GM12864 (cell line): Measurements from ENCODE around the gene GCKR.

Experiments used
- DNase-seq: peaks from one replicate; pipeline ENCODE4 v3.0.0-alpha.2; 2011; ENCODE audit warnings: low read depth
- H3K4me3 ChIP-seq: 2 replicates; pipeline ENCODE4 v1.5.1; 2011; ENCODE audit warnings: mild to moderate bottlenecking, low read depth, low read length, control low read depth
- TF ChIP-seq, protein P1 (sequence below): IDR thresholded peaks from 2 replicates; pipeline ENCODE4 v1.5.1; 2011; ENCODE audit warnings: low read depth, mild to moderate bottlenecking, moderate library complexity, low read length, control low read depth, inconsistent platforms; ENCODE audit errors: missing control alignments

GCKR gene

DNA sequence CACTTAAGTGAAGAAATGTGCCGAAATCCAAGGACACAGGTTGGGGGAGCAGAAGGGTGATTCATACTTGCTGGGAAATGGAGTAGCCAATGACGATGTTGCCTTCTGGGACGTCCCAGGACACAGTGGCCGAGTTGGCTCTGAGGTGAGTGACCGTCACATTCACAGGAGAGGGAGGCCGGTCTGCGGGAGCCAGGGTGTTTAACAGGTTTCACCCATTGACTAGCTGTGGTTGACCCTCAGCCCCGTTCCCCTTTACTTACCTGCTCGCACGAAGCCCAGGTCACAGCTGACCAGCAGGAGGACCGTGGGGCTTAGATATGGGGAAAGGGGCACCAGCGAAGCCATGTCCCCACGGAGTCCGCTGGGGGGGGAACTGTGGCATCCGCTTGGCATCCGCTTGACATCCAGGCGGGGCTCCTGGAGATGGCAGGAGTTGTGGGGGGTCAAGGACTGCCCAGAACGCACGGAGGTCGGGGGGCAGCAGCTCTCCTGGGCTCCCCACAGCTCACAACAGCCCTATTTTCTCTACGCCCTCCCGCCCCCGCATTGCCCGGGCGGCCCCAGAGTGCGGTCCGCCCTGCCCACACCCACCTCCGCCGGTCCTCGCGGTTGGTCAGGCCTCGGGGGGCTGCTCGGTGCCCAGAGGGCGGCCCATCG, 2.2 kb upstream of the GCKR start:
- no peak overlapping the region; the same call in 1 of the 2 replicates for H3K4me3 ChIP-seq
- TF ChIP-seq, protein P1, sequence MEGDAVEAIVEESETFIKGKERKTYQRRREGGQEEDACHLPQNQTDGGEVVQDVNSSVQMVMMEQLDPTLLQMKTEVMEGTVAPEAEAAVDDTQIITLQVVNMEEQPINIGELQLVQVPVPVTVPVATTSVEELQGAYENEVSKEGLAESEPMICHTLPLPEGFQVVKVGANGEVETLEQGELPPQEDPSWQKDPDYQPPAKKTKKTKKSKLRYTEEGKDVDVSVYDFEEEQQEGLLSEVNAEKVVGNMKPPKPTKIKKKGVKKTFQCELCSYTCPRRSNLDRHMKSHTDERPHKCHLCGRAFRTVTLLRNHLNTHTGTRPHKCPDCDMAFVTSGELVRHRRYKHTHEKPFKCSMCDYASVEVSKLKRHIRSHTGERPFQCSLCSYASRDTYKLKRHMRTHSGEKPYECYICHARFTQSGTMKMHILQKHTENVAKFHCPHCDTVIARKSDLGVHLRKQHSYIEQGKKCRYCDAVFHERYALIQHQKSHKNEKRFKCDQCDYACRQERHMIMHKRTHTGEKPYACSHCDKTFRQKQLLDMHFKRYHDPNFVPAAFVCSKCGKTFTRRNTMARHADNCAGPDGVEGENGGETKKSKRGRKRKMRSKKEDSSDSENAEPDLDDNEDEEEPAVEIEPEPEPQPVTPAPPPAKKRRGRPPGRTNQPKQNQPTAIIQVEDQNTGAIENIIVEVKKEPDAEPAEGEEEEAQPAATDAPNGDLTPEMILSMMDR = no peak
- no peak for DNase-seq

DNA sequence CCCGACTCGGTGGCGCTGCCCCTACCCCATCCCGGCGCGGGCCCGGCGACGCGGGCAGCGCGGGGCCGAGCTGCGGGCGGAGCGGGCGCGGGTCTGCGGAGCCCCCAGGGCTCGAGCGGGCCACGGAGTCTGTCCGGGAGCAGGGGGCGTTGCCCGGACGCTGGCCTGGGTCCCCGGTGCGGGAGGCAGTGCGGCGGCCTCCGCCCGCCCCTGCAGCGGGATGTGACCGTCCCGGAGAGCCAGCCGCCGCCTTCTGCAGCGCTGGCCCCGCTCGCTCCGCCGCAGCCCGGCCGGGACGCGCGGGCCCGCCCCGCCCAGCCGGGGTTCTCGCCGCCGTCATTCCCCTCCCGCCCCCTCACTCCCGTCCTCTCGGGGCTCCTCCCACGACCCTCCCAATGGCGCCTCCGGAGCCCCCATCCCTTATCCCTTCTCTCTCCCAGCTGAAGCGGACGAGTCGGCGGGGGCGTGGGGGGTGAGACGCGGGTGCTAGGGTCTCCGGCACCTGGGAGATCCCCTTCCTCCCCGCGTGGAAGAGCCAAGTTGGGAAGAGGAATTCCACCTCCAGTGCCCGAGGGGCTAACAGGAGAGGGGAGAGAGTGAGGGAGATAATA, 1.6 kb upstream of the GCKR start, which contains the start of gene FNDC4:
FNDC4 (minus strand) TSS at position 257 of the 611 bp plus-strand sequence. CDS start 521 bp downstream, outside the sequence.
- H3K4me3 ChIP-seq = no peak within 1 kb of the TSS; the same call in 1 of the 2 replicates
- TF ChIP-seq, protein P1 = no peak
- DNase-seq = no peak

DNA sequence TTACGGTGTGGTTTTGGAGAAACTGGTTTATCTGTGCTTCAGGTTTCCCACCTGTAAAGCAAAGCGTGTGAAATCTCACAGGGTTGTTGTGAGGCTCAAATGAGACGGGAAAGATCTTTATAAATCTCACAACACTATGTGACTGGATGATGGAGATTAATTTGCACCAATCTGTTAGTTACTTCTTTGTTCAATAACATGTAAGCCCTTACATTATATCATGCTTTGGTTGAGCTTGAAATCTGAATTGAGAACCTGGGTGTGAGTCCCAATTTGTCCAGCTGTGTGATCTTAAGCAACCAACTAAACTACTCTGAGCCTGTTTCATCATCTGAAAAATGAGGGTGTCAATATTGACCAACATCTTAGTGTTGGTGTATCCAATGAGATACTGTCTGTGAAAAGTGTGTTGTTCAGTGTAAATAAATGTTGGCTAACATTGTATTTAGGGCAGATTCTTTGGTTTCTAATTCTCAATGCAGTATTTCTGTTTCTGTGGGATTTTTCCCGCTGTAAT, 741 bp upstream of the GCKR start:
- no peak for DNase-seq
- TF ChIP-seq, protein P1 = no peak
- no peak overlapping the region for H3K4me3 ChIP-seq

DNA sequence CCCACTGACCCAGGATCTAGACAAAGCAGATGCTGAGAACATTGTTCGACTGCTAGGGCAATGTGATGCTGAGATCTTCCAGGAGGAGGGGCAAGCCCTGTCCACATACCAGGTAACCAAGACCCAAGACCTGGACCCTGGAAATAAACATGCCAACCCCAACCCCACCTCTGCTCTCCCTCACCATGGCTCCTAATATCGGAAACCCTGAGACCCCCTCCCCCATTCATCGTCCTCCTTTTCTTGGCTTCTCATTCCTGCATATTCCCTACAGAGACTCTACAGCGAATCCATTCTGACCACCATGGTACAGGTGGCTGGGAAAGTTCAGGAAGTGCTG, 619 bp downstream of the GCKR start:
- DNase-seq = no peak
- no peak overlapping the region for H3K4me3 ChIP-seq
- TF ChIP-seq, protein P1 = no peak

DNA sequence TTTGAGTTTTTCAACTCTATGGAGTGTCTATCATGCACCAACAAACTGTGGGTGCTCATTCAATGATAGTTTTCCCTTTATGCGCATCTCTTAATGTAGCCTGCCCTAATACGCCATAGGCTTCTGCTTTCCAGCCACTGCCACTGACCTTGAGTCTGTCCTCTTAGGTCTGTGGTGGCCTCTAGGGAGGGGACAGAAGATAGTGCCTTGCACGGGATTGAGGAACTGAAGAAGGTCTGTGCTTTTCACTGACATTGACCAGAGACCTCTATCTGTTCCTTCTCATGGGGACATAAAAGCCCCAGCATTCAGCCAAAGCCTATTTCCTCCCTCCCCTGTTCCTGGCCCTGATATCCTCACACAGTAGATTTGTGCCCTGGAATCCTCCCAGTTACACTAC, 2.3 kb downstream of the GCKR start:
- DNase-seq = no peak
- TF ChIP-seq, protein P1 = no peak
- H3K4me3 ChIP-seq = no peak overlapping the region

DNA sequence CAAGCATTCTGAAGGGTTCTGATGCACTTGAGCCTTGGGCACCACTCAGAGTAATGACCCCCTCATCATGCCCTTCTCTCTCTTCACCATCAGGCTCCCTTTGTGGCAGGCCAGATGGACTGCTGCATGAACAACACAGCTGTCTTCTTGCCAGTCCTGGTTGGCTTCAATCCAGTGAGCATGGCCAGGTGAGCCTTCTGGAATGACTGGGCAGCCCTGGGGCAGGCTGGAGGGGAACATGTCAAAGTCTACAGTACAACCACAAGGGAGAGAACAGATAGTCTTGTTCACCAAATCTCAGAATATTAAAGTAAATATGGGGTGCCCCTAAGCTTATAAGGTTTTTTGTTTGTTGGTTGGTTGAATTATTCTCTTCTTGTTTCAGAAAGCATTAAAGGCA, 4.4 kb downstream of the GCKR start:
- TF ChIP-seq, protein P1 = no peak
- H3K4me3 ChIP-seq = no peak overlapping the region
- no peak for DNase-seq

DNA sequence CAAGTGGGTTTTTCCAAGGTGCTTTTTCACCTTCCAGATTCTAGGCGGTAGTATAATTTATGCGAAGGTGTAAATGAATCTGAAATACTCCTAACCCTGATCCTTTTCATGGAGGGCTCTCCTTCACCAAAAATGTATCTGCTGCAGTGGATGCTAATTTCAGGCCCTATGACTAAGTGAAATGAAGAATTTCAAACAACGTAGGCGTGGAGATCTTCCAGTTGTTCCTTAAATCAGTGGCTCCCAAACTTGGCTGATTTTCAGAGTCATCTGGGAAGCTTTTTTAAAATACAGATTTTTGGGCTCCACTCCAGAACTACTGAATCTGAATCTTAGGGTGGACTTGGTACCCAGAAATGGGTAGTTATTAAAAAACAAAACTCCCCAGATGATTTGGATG, 5.5 kb downstream of the GCKR start:
- TF ChIP-seq, protein P1 = no peak
- no peak for DNase-seq
- H3K4me3 ChIP-seq = no peak overlapping the region
